UCSD-AML1 (cell line): ENCODE data around the gene GRIP2.

Experiments used
- DNase-seq: peaks from one replicate; lab custom pipeline; 2025; ENCODE audit not compliant: unreplicated experiment; lab: John Stamatoyannopoulos, UW

GRIP2 gene

GRCh38 chr3:14454639-14455310 lies 85.4 kb downstream of the GRIP2 start:
- no peak for DNase-seq

- no peak for DNase-seq
These were observed 86.1 kb downstream of the GRIP2 start for GRCh38 chr3:14453876-14454638.

- no peak for DNase-seq
These were observed 87.1 kb downstream of the GRIP2 start for GRCh38 chr3:14452740-14453710.

DNA sequence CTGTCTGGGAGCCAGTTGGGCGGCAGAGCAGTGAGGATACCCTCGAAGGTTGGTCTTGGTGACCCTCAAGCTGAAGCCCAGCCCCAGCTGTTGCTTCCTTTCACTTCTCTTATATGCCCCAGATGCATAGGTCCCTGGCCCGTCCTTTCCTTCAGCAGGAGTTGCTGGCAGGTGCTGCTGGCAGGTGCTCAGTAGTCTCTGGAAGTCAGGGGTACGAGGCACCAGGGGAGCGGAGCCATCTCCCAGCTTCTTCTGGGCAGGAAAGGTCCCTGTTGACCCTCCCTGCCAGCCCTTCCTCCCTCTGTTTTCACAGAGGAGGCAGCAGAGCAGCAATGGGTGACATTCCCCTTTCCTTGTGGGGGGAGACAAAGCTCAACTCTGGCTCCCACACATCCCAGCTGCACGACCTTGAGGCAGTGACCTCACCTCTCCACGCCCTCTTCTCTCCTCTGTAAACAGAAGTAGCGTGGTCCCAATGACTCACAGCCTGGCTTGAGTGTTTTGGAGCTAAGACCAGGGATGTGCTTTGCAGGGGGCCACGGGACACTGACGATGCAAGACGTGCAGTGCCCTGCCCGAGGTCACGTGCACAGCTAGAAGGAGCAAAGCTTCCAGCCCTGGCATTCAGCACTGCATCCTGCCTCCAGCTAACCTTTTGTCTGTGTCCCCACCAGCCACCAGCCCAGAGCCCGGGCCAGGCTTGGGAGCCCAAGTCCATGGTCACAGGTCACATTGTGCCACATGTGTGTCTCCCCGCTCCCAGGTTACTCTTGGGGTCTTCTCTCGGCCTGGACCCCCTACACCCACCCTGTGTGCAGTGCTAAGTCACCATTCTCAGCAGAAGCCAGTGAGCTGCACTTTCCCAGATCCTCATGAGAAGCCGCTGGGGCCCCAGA lies 88.0 kb downstream of the GRIP2 start:
- DNase-seq, result no peak

DNA sequence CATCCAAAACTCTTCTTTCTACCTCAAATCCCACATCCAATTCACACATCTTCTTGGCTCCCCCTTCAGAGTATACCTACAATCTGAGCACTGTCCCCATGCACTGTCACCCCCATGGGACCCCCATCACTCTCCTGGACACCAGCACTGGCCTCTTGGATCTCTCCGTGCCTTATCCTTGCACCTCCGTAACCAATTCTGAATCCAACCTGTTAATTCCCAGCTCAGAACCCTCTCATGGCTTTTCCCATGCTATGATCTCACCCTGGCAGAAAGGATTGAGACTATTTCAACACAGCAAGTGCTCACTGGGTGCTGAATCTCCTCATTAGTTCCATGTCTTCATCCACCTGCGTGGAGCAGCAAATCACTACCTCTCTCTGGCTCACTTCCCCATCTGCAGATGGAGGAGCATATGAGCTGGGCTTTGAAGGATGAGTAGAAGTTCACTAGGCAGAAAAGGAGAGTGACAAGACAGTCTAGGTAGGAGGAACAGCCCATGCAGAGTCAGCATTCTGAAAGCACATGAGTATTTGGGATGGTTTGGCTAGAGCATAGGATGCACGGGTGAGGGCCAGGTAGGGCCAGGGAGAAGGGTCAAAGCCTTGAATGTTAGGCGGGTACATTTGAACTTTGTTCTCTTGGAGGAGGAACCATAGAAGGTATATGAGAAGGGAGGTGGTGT lies 89.1 kb downstream of the GRIP2 start:
- DNase-seq, result no peak

- no peak for DNase-seq
These were observed 89.6 kb downstream of the GRIP2 start for GRCh38 chr3:14450506-14450905.

DNA sequence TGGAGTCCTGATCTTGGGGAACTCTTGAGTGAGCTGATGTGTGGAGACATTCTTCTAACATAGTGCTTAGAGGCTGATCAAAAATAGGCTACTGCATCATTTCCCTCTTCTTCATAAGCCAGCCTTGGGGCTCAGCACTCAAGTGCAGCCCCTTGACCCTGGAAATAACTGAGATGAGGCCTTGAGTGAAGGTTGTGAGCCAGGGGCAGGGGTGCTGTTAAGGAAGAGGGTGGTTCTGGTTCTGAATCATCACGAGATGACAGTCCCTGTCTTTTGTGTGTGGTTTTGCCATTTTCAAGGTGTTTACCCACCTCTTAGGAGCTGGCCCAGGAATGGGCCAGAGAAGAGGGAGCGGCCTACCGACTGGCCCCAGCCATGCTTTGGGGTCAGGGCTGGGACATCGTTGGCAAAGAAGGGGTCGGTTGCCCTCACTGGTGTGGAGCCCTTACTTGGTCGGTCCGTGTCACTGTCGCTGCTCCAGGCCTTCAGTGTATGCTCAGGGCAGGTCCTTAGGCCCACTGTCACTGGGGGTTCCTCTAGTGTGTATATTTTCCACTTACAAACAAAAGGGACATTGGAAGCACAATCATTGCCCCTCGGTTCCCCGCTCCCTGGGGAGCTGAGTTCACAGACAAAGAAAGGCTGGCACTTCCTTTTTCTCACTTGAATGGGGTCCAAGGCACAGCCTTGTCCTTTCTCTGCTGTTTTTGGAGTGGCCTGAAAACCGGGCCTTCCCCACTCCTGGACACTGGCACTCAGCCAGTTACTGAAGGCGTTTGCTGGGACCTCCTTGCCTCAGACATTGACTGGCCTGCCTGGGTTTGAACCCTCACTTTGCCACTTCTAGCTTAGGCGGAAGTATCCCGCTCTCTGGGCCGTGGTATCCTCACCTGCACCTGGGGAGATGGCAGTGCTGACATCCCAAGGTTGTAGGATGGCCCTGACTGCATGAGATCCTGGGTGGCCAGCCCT lies 91.1 kb downstream of the GRIP2 start:
- DNase-seq, result no peak

DNA sequence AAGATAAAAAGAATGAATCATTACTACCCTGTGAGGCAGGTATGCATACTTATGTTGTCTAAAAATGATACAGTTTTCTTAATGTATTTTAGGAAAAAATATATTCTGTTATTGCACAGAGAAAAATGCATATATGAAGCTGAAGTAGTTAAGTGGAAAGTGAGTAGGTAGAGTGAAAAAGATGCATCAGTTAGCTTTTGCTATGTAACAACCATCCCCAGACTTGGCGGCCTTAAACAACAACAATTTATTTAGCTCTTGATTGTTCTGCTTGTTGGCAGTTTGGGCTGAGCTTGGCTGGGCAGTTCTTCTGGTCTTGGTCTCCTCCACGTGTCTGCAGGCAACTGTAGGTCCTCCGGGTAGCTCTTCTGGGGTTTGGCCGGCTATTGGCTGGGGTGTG lies 92.1 kb downstream of the GRIP2 start:
- DNase-seq, result no peak

DNA sequence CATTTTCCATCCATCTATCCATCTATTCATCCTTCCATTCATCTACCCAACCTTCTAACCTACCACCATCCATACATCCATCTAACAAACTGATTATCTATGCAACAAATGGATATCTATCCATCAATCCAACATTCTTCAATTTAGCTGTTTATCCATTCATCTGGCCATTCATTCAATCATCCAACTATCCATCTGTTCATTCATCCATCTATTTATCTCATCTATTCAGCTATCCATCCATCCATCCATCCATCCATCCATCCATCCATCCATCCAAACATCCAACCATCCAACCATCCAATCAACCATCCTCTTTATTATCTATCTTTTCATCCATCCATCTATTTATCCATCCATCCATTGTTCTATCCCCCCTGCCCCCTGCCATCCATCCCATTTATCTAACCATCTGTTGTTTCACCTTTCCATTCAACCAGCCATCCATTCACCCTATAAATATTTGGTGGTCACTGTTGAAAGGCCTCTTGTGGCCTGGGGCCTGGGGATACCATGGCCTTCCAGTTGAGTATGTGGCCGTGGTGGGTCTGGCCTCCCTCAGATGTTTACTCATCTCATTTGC lies 93.1 kb downstream of the GRIP2 start:
- no peak for DNase-seq

DNA sequence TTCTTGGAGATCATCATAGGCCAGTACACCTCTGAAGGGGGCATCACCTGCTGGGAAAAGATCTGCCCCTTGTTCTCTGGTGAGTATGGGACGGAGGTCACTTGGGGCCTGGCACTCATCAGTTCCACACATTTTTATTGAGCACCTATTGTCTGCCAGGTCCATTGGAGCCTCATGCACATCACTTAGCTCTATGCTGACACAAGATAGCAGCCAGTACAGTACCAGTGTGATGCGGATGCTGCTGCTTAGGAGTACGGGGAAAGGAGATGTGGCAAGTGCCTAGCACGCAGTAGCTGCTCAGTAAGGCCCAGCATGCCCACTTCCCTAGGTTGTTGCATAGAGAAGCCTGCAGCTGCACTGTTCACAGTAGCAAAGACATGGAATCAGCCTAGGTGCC lies 94.4 kb downstream of the GRIP2 start:
- DNase-seq, result no peak

GRCh38 chr3:14444380-14444779 lies 95.8 kb downstream of the GRIP2 start:
- no peak for DNase-seq

DNA sequence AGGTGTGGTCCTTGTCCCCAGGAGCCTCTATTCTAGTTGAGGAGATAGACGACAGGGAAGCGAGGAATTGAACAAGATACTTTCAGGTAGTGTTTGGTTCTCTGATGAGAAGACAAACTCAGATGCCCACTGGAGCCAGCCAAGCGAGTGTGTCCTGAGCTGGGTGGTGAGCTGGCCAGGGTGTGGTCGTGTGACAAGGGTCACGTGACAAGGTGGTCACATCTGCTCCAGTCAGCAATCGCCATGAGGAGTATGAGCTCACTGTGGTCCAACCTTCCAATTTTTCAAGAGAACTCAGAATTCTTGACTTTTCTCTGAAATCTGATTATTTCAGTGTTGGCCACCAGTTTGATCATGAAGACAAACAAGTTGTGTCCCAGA lies 98.2 kb downstream of the GRIP2 start:
- DNase-seq, result no peak

DNA sequence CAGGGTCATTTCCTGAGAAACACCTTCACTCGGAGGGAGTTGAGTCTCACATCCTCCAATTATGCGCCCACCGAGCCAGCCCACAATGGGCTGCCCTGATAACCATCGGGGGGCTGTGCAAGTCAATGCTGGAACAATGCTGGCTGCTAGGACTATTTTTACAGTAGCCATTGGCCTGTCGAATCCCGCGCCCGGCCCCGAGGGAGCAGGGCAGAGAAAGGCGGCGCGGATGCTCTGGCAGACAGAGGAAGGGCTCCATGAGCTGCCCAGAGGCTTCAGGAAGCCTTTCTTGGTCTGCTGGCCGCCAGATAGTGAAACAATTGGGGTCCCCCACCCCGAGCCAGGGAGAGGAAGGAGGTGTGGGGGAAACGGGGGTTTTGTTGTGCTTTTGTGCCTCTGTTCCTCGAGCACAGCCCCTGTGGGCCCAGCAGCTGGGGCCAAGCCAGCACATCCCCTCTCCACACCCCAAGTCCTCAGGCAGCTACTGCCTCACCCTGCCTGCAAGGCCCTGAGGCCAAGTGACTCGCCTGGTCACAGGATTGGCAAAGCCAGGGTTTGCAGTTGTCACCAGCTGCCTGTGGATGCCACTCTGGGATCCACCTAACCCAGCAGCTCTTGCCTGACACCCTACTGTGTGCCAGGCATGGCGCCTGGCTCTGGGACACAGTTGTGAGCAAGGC lies 98.8 kb downstream of the GRIP2 start:
- DNase-seq, result no peak

- no peak for DNase-seq
These were observed 99.5 kb downstream of the GRIP2 start for GRCh38 chr3:14440531-14441239.

DNA sequence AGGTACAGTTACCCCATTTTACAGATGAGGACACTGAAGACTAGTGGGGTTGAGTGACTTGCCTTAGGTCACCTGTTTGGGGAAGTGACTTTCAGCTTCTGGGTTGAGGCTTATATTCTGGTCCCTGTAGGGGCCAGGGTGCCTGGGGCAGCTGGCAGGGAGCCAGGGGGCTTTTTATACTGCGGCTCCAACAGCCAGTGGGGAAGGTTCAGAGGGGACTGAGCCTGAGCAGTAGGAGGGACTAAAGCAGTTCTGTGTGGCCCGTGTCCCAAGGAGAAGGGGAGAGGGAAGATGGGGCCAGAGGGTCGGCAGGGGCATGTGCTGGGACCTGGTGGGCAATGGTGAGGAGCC lies 100.0 kb downstream of the GRIP2 start:
- no peak for DNase-seq

DNA sequence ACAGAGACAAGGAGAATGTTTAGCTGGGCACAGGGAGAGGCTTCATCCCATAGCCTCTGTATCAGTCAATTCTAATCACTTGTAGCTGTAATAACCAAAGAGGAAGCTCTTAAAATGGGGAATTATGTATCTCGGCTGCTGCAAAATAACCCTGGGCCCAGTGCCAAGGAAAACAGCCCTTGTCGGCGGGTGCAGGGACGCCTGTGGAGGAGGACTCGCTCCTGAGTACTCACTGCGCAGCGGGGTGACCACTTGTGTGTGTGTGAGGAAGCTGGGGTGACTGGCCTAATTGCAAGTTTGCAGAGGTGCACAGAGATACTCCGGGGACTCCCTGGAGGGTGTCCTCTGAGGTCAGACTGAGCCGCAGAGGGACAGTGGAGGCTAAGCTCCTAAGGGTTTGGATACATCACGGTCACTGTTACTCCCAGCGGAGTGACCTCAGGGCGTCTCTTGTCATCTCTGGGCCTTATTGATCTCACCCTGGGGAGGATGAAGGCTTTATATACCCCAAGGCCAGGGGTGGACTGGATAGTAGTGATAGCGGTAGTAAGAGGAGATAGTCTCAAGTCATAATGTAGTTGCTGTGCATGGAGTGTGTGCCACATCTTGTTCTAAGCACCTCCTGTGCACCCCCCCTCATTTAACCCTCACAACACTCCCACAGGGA lies 100.5 kb downstream of the GRIP2 start:
- DNase-seq, result peak; percentile 81
